GM06990 (cell line): ENCODE results near the gene ZNF584.

ENCODE experiments used
- DNase-seq: peaks from one replicate; pipeline ENCODE4 v3.0.0-alpha.2; 2011; ENCODE audit not compliant: insufficient read length; ENCODE audit errors: extremely low read depth
- H3K27me3 ChIP-seq: replicated peaks from 2 replicates; pipeline ENCODE4 v1.6.0; 2011; ENCODE audit warnings: low read length; ENCODE audit not compliant: control insufficient read depth, insufficient read depth
- H3K36me3 ChIP-seq: 2 replicates; pipeline ENCODE4 v1.5.1; 2011; ENCODE audit warnings: low read length; ENCODE audit not compliant: control insufficient read depth, insufficient read depth
- H3K4me3 ChIP-seq: replicated peaks from 2 replicates; pipeline ENCODE4 v1.5.1; 2011; ENCODE audit warnings: low read depth, mild to moderate bottlenecking, control low read depth, low read length
- TF ChIP-seq, protein P1 (sequence below): IDR thresholded peaks from 2 replicates; pipeline ENCODE4 v1.5.1; 2011; ENCODE audit warnings: low read length, control low read depth, mild to moderate bottlenecking, inconsistent platforms; ENCODE audit not compliant: insufficient read depth, poor library complexity, severe bottlenecking

Gene ZNF584

DNA sequence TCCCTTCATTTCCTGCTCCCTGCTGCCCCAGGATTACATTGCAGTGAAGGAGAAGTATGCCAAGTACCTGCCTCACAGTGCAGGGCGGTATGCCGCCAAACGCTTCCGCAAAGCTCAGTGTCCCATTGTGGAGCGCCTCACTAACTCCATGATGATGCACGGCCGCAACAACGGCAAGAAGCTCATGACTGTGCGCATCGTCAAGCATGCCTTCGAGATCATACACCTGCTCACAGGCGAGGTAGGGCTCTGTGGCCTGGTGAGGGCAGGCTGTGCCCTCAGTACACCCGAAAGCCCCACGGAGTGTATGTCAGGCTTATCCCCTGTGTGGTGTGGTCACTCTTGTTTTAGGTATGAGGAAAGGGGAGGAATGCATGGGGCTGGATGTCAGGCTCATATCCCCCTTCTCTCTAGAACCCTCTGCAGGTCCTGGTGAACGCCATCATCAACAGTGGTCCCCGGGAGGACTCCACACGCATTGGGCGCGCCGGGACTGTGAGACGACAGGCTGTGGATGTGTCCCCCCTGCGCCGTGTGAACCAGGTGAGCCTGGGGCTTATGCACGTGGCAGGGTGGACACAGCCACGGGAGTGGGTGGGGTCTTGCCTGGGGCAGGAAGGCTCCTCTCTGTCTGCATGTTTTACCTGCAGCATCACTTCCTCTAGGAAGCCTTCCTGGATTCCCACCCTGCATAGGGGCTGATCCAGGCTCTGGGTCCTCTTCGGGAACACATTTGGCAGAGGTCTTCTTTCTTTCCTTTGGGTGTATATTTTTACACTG, 15.3 kb upstream of the ZNF584 start:
- no peaks in the 10 kb centered on the region for H3K27me3 ChIP-seq
- peaks cover 38% of the 10 kb centered on the region for H3K36me3 ChIP-seq
- no peak for DNase-seq
- no peak overlapping the region for H3K4me3 ChIP-seq
- TF ChIP-seq, protein P1, sequence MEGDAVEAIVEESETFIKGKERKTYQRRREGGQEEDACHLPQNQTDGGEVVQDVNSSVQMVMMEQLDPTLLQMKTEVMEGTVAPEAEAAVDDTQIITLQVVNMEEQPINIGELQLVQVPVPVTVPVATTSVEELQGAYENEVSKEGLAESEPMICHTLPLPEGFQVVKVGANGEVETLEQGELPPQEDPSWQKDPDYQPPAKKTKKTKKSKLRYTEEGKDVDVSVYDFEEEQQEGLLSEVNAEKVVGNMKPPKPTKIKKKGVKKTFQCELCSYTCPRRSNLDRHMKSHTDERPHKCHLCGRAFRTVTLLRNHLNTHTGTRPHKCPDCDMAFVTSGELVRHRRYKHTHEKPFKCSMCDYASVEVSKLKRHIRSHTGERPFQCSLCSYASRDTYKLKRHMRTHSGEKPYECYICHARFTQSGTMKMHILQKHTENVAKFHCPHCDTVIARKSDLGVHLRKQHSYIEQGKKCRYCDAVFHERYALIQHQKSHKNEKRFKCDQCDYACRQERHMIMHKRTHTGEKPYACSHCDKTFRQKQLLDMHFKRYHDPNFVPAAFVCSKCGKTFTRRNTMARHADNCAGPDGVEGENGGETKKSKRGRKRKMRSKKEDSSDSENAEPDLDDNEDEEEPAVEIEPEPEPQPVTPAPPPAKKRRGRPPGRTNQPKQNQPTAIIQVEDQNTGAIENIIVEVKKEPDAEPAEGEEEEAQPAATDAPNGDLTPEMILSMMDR: no peak

DNA sequence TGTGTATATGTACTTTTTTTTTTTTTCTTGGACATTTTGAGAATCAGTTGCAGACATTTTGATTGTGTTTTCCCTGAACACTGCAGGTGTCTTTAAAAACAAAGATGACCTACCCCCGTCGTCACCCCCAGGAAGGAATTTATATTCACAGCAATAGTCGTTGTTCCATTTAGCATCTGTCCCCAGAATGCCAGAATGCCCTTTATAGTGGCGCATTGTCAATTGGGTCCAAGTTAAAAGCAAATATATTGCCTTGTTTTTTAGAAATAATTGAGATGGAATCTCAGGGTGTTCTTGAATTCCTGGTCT, 14.8 kb upstream of the ZNF584 start:
- TF ChIP-seq, protein P1: no peak

GRCh38 chr19:58394821-58395219, 13.6 kb upstream of the ZNF584 start:
- TF ChIP-seq, protein P1: no peak
- Histone ChIP-seq H3K4me3 (no peak overlapping the region), H3K36me3 (peaks cover 34% of the 10 kb centered on the region), H3K27me3 (no peaks in the 10 kb centered on the region)
- no peak for DNase-seq

More for the DNA sequence above, 14.8 kb upstream of the ZNF584 start:
- no peaks in the 10 kb centered on the region for H3K27me3 ChIP-seq
- no peak for DNase-seq
- peaks cover 37% of the 10 kb centered on the region for H3K36me3 ChIP-seq
- no peak overlapping the region for H3K4me3 ChIP-seq

- TF ChIP-seq, protein P1: no peak
- no peak for DNase-seq
- peaks cover 34% of the 10 kb centered on the region for H3K36me3 ChIP-seq
- H3K27me3 ChIP-seq: no peaks in the 10 kb centered on the region
- no peak within 1 kb of the TSS for H3K4me3 ChIP-seq
These were observed 13.1 kb upstream of the ZNF584 start, which contains the start of gene RNF225 for GRCh38 chr19:58395220-58395978. TSS of gene RNF225 (plus strand) at chr19:58395656. CDS start at chr19:58396090, 434 bp downstream.

DNA sequence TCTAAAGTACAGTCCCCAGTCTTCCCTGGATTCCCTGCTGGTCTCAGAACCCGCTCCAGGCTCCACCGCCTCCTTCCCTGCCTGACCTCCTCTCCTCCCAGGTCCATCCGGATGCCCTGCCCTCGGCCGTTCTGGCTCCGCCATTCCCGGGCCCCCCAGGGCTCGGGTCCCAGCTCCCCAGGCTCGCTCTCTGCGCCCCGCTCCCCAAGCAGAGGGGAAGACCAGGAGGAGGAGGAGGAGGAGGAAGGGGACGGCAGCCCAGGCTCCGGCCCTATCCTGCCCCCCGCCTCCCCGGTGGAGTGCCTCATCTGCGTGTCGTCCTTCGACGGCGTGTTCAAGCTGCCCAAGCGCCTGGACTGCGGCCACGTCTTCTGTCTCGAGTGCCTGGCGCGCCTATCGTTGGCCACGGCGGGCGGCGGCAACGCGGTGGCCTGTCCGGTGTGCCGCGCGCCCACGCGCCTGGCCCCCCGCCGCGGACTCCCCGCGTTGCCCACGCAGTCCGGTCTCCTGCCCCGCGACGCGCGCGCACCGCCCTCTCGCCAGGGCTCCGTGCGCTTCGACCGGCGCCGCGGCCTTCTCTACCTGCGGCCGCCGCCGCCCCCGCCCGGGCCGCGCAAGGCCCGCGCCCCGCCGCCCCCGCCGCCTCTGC, 12.3 kb upstream of the ZNF584 start:
- Histone ChIP-seq H3K4me3 (no peak overlapping the region), H3K27me3 (no peaks in the 10 kb centered on the region), H3K36me3 (peaks cover 31% of the 10 kb centered on the region)
- TF ChIP-seq, protein P1: no peak
- DNase-seq: no peak
